GM19023 (cell line): ENCODE measurements around the gene SCT.

ENCODE experiments used
- ATAC-seq: cut with Tn5 transposase; IDR thresholded peaks from one replicate; pipeline ENCODE4 v1.9.1; 2021; ENCODE audit warnings: mild to moderate bottlenecking, moderate library complexity; ENCODE audit not compliant: unreplicated experiment

The SCT gene

DNA sequence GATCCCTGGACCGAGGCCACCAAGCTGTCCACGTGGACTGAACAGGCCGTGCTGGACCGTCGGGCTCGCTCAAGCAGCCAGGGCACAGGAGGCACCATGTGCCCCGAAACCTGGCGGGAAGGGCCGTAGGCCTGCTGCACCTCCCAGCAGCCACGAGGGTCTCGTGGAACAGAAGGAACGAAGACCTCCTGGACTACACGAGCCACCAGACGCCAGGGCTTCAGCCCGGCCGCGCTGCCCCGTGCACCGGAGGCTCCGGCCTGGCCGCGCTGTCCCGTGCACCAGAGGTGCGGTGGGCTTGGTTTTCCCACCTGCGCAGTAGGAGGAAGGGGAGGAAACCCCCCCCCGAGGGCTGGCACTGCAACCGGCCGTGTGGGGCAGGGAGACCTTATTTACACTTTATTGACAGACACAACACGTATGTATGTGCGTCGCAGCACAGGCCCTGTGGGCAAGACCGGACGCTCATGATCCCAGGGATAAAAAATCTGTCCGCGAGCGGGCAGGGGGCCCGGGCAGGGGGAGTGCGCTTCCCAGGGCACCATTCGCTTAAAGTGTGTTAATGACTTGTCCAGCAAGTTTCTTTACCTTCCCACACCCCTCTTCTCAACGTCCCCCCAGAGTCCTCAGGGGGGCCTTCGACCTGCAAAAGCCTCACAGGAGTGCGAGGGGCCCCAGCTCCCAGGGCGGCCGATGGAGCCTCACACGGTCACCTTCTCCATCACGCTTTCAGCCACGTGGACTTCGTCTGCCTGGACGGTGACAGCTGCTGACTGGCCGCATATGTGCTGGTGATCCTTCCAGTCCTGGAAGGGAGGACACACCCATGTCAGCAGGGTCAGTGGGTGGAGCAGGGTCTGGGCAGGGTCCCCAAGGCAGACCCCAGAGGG is 17.1 kb upstream of the SCT start:
- ATAC-seq: no peak

DNA sequence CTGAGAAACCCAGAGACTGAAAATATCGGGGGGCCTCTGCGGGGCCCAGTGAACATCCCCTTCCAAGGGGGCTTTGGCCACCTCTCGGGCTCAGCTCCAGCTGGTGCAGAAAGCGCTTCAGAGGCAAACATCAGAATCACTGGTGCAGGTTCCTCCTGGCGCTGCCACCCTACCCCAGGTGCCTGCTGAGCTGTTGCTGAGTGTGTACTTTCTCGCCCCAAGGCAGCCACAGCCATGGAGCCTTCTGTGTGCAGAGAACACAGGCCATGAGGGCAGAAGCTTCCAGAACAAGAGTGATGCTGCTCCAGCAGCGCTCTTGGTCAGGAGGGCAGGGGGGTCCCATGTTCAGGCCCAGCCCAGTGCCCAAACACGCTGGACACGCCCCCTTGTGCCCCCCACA is 16.4 kb upstream of the SCT start:
- no peak for ATAC-seq

DNA sequence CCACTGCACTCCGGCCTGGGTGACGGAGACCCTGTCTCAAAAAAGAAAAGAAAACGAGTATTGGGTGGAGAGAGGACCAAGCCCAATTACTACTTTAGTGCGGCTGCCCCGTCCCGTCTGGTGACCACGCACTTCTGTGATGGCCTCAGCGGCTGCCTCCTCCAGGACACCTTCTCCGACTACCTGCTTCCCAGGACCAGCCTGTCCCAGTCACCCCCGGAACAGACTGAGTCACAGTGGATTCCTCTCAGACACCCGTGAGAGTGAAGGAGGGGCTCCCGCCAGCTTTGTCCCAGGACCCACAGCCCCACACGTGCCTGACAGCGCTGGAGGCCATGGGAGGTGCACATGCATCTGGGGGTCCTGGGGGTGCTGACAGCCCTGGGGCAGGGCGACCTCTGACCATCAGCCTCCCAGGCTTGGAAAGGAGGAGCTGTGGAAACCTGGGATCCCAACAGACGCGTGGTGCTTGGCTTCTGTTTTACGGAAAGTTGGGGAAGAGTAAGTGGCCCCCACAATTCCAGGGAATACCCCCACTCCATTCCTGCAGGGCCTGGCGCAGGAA is 14.9 kb upstream of the SCT start:
- ATAC-seq: no peak

DNA sequence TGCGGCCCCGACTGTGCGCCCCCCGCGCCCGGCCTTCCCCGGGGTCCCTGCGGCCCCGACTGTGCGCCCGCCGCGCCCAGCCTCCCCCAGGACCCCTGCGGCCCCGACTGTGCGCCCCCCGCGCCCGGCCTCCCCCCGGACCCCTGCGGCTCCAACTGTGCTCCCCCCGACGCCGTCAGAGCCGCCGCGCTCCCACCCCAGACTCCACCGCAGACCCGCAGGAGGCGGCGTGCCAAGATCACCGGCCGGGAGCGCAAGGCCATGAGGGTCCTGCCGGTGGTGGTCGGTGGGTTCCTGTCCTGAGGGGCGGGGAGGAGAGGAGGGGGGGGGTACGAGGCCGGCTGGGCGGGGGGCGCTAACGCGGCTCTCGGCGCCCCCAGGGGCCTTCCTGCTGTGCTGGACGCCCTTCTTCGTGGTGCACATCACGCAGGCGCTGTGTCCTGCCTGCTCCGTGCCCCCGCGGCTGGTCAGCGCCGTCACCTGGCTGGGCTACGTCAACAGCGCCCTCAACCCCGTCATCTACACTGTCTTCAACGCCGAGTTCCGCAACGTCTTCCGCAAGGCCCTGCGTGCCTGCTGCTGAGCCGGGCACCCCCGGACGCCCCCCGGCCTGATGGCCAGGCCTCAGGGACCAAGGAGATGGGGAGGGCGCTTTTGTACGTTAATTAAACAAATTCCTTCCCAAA is 13.2 kb upstream of the SCT start:
- ATAC-seq: no peak

DNA sequence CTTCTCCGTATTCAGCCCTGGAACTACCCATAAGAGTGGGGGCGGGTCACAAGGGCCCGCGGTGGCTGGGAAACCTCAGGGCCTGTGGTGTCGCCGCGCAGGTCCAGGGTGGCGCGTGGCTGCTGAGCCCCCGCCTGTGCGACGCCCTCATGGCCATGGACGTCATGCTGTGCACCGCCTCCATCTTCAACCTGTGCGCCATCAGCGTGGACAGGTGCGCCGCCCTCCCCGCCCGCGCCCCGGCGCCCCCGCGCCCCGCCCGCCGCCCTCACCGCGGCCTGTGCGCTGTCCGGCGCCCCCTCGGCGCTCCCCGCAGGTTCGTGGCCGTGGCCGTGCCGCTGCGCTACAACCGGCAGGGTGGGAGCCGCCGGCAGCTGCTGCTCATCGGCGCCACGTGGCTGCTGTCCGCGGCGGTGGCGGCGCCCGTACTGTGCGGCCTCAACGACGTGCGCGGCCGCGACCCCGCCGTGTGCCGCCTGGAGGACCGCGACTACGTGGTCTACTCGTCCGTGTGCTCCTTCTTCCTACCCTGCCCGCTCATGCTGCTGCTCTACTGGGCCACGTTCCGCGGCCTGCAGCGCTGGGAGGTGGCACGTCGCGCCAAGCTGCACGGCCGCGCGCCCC is 12.5 kb upstream of the SCT start:
- ATAC-seq: no peak

DNA sequence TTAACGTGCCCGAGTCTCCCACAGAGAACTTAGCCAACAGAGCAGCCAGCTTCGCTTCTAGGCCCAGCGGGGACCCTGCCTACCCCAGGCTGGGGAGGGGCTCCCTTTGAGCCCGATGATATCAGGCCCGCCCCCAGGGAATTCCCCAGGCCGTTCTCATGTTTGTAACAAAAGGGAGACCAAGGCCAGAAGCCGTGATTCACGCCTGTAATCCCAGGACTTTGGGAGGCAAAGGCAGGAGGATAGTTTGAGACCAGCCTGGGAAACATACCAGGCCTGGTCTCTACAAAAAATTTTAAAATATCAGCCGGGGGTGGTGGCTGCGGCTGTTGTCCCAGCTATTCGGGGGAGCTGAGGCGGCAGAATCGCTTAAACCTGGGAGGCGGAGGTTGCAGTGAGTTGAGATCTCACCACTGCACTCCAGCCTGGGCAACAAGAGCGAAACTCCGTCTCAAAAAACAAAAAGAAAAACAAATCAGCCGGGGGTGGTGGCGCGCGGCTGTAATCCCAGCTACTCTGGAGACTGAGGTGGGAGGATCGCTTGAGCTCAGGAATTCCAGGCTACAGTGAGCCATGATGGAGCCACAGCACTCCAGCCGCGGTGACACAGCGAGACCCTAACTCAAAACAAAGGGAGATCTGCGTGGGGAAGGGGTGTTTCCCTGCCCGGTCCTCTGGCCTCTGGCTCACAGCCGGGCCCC is 11.8 kb upstream of the SCT start:
- ATAC-seq: no peak

DNA sequence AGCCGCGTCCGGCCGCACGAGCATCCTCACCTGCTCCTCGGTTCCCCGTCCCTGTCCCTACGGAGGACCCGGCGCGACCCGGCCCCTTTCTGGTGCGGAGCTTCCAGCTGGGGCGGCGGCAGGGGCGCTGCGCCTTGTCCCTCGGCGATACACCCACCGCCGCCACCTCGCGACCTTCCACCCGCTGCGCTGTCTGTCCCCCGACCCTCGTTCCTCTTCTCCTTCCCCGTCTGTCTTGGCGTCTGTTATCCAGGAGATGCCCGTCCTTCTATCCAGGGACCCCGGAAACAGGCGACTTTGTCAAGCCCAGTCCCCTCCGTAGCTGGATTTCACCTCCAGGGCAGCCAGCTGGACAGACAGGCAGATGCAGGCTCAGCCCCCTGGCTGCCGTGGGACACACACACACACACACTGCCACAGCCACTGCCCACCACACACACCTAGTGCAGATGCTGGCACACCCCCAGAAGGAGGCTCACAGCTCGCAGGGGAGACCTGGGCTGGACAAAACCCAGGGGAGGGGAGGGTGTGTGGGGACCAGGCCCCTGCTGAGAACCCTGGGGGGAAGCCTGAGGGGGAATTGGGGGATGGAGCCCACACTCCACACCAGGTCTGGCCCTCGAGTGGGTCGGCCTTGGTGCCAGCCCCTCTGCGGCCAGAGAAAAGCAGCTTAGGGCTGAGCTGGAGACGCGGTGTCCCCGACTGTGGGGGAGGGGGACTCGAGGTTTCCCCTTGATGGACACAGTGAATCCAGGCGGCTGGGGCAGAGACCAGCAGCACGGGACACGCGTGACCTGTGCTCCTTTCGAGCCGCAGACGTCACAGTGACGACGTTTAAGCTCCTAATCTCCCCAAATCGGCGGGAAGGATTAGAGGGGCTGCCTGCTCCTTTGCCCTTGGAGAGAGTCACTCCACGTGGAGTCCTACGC is 10.9 kb upstream of the SCT start:
- ATAC-seq: no peak

DNA sequence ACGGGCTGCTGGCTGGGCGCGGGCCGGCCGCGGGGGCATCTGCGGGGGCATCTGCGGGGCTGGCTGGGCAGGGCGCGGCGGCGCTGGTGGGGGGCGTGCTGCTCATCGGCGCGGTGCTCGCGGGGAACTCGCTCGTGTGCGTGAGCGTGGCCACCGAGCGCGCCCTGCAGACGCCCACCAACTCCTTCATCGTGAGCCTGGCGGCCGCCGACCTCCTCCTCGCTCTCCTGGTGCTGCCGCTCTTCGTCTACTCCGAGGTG is 10.3 kb upstream of the SCT start:
- no peak for ATAC-seq

DNA sequence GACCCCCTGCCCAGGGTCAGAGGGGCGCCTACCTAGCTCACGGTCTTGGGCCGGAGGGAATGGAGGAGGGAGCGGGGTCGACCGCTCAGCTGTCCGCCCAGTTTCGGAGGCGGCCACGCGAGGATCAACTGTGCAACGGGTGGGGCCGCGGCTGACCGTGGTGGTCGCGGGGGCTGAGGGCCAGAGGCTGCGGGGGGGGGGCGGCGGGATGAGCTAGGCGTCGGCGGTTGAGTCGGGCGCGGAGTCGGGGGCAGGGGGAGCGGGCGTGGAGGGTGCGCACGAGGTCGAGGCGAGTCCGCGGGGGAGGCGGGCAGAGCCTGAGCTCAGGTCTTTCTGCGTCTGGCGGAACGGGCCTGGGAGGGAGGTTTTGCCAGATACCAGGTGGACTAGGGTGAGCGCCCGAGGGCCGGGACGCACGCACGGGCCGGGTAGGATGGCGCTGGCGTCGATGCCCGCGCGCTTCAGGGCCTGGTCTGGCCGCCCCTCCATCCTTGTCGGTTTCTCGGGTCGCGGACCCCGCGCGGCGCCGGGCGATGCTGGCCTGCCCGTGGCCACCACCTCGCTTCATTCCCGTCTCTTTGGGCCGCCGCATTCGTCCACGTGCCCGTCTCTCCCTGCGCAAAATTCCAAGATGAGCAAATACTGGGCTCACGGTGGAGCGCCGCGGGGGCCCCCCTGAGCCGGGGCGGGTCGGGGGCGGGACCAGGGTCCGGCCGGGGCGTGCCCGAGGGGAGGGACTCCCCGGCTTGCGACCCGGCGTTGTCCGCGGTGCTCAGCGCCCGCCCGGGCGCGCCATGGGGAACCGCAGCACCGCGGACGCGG is 9.7 kb upstream of the SCT start, which contains the start of gene DRD4:
Gene DRD4, plus strand, starts transcription at position 759 of the 822 bp plus-strand sequence. Its CDS starts 36 bp downstream, at position 795.
- ATAC-seq: no peak

DNA sequence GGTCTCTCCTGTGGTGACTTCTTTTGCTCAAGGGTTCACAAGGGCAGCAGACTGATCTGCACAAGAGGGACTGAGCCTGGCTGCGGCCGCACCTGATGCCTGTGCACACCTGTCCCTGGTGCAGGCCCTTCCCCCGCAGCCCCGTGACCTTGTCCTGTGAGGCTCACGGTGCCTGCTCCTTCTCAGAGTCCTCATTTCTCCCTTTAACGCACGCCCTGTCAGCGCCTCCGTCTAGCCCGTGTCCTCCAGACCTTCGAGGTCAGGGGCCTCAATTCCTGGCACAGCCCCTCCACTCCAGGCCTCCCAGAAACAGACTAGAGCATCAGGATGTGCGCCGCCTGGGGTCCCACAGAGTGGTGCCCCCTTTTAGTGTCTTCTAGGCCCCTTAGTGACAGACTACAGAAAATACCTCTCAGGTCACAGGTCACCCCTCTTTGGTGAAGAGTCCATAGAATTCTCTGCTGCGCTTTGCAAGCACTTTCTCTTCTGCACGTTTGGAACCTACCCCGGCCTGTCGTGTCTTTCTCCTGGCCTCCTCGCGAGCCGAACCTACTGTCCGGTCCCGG is 9.0 kb upstream of the SCT start:
- ATAC-seq: no peak

DNA sequence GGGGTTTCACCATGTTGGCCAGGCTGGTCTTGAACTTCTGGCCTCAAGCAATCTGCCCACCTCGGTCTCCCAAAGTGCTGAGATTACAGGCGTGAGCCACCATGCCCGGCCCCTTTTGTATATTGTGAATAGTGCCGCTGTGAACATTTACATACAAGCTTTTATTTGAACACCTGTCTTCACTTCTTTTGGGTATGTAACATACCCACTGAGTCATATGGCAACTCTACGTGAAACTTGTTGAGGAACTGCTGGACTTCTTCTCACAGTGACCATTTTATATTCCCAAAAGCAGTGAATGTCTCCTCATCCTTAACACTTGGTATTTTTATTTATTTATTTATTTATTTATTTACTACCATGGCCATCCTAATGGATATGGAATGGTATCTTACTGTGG is 3.9 kb upstream of the SCT start:
- ATAC-seq: no peak

DNA sequence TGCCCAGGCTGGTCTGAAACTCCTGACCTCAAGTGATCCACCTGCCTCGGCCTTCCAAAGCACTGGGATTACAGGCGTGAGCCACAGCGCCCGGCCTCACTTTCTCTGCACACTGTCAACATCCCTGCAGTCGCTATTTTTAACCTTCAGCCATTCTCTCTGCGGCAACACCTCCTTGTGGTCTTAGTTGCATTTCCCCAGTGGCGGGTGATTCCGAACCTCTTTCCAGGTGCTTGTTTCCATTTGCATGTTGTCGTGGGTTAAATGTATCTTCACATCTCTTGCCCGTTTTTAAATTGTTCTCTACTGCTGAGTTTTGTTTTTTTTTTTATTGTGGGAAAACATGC is 2.2 kb upstream of the SCT start:
- no peak for ATAC-seq

DNA sequence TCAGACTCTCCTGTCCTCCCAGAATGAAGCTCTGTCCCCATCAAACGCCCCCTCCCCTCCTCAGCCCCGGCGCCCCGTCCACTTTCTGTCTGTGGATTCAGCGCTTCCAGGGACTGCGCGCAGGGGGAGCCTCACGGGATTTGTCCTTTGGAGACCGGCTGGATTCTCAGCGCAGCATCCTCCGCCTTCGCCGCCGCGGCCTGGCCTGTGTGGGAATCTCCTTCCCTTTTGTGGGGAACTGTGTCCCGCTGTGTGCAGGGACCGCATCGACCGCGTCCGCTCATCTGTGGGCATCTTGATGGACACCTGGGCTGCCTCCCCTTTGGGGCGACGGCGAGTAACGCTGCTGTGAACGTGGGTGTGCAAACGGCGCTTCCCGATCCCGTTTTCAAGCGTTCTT is 1.1 kb upstream of the SCT start:
- no peak for ATAC-seq

DNA sequence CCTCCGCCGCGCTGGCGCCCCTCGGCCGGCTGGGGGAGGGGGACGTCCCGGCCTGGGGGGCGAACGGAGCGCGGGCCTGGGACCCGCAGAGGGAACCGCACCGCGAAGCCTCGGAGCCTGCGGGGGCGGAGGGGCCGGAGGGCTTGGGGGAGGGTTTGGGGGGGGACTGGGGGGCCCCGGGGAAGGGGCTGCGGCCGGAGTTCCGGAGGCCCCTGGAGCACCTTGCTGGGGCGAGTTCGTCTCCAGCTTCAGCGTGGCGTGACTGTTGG is 261 bp upstream of the SCT start:
- ATAC-seq: no peak

DNA sequence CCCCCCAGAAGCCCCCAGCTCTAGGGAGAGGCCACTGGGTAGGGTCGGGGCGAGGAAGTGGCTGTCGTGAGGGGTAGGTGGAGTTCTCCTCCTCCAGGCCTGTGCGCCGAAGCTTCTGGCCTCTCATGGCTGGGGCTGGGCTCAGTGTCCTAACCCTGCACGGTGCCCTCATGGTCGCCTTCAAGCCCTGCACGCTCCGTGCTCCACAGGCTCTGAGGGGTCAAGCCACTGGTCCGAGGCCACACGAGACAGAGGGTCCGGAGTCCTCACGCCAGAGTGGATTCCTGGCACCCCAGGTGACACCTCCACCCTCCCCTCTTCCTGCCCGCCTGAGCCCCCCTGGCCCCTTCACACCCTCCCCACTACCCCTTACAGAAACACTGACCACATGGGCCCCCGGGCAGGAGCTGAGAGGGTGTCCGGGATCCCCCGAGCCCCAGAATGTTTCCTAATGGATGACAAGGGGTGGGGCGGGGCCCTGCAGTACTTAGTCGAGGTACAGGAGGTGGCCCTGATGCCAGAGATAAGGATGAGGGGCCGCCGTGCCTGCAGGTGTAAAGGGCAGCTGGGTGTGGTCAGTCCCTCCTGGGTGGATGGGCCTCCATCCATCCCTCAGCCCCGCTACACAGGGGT is 1.2 kb downstream of the SCT start:
- no peak for ATAC-seq

DNA sequence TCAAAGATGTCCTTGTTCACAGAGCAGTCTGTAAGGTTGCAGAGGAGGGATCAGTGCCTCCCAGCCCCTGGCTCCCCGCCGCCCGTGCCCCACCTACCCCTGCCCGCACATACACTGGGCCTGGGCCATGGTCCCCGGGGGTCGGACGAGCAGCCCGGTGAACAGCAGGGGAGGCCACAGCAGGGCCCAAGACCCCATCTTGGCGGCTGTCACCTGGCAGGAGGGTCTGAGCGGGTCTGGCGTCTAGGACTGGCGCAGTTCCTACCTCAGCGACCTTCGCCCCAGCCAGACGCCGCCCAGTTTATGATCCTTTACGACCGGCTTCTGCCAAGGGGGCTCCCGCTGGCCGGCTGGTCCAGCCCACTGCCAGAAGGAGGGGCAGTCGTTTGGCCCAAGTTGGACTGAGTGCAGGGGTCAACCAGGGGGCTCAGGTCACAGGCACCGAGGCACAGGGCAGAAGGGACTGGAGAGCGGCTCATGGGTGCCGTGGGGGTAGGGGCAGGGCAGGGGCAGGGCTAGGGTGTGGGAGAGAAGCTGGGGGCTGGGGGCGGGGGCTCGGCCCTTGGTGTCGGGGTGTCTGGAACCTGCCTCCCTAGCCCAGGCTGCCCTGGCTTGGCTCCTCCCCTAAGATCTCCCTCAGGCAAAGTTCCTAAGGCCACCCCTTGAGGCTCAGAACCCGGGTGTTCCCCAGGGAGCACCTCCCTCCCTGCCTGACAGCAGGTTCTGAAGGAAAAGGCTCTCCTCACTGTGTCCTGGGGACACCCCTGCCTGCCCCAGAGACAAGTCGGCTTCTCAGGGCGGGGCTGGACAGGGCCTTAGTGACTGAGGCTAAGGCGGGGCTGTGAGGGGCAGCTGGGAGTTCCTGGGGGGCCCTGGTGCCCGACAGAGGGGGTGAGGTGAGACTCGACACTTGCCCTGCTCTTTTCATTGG is 2.0 kb downstream of the SCT start, which contains the start of gene CDHR5:
Gene CDHR5, minus strand, starts transcription at position 251 of the 931 bp plus-strand sequence. Its CDS starts 53 bp downstream, at position 198.
- ATAC-seq: no peak

DNA sequence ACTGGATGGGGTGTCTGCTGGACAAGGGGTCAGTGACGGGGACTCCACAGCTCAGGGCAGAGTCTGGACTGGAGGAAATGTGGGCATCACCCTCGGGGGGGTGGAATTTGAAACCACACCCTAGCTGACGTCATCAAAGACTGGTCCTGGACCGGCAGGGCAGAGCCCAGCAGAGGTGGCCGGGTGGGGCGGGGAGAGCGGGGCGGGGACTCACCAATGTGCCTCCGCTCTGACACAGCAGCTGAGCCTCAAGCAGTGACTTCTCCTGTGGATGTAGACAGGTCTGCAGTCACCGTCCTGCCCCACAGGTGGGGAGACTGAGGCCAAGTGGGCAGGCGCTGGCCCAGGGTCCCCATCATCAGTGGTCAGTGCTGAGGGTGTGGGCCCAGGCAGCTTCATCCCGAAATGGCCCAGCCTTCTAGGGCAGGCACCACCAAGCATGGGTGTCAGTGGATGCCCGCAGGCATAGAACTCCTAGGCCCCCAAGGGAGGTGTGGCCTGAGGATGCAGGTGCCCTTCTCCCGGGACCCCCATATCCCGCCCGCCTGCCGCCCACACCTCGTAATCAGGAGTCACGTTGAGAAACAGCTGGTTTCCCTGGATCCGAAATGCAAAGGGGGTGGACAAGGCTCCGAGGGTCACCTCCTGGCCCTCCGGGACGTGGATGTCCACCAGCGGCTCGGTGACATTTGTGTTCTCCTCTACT is 2.8 kb downstream of the SCT start:
- ATAC-seq: no peak
